ENCODE data around the gene EXOC6B. TPM values are rescaled to one million over a fixed set of nuclear protein-coding genes. Genes with fewer than 3 reads are reported as not detected.

The EXOC6B gene
- total RNA-seq, 4 donors from 2014 or later, result 15.7 to 58.4 (median 37.9) TPM

GRCh38 chr2:72793798-72794440 lies 31.9 kb downstream of the EXOC6B start:
- H3K4me3 ChIP-seq, result no peak overlapping the region
- H3K27me3 ChIP-seq, result no peaks in the 10 kb centered on the region
- H3K27ac ChIP-seq, result no peak overlapping the region
- intact Hi-C loops (cut with DNase I; ENCODE audit: low total_unique reads) (no loop called here), in situ Hi-C loops (cut with MboI; ENCODE audit: low pct_ligation_motif_present in 1 of 4, low pct_unique_long_range_greater_than_20kb in 1 of 4, low sequenced_read_pairs in 3 of 4) (no loop called here)
- H3K9me3 ChIP-seq, result no peaks in the 10 kb centered on the region
- H3K4me1 ChIP-seq, result peaks cover 0 to 19% (median 5%) of the 10 kb centered on the region in 4 donors
- no peak for DNase-seq
- no peak for TF ChIP-seq POLR2A (IDR thresholded peaks at IDR 0.05)
- TF ChIP-seq CTCF (IDR thresholded peaks at IDR 0.05), result no peak
- TF ChIP-seq EP300 (IDR thresholded peaks at IDR 0.05; ENCODE audit: low read depth), result no peak
- no peak for TF ChIP-seq POLR2AphosphoS5 (IDR thresholded peaks at IDR 0.05)
- WGBS, 2 donors (ENCODE audit: low coverage in 1 of 2), result 72 to 89% methylated on average over 3 of the region's 3 CpGs
- no peaks in the 10 kb centered on the region for H3K36me3 ChIP-seq

GRCh38 chr2:72789241-72789640 lies 36.6 kb downstream of the EXOC6B start:
- TF ChIP-seq CTCF (IDR thresholded peaks at IDR 0.05) (no peak), EP300 (IDR thresholded peaks at IDR 0.05; ENCODE audit: low read depth) (no peak), POLR2AphosphoS5 (IDR thresholded peaks at IDR 0.05) (no peak), POLR2A (IDR thresholded peaks at IDR 0.05) (no peak)
- in situ Hi-C loops (cut with MboI; ENCODE audit: low pct_ligation_motif_present in 1 of 4, low pct_unique_long_range_greater_than_20kb in 1 of 4, low sequenced_read_pairs in 3 of 4) (no loop called here), intact Hi-C loops (cut with DNase I; ENCODE audit: low total_unique reads) (no loop called here)
- Histone ChIP-seq H3K9me3 (no peaks in the 10 kb centered on the region), H3K36me3 (peaks cover 0 to under 1% (median 0%) of the 10 kb centered on the region in 4 donors), H3K27ac (no peak overlapping the region), H3K4me1 (peaks cover 0 to 20% (median 3%) of the 10 kb centered on the region in 4 donors), H3K27me3 (no peaks in the 10 kb centered on the region), H3K4me3 (no peak overlapping the region)
- 67 to 86% methylated on average over 1 of the region's 1 CpG for WGBS, 2 donors (ENCODE audit: low coverage in 1 of 2)
- DNase-seq, result no peak

- H3K9me3 ChIP-seq, result no peaks in the 10 kb centered on the region
- DNase-seq, result no peak
- intact Hi-C loops (cut with DNase I; ENCODE audit: low total_unique reads) (no loop called here), in situ Hi-C loops (cut with MboI; ENCODE audit: low pct_ligation_motif_present in 1 of 4, low pct_unique_long_range_greater_than_20kb in 1 of 4, low sequenced_read_pairs in 3 of 4) (no loop called here)
- no peak overlapping the region for H3K4me3 ChIP-seq
- H3K4me1 ChIP-seq, result peaks cover 0 to 17% (median 3%) of the 10 kb centered on the region in 4 donors
- 95 to 100% methylated on average over 1 of the region's 1 CpG for WGBS, 2 donors (ENCODE audit: low coverage in 1 of 2)
- H3K36me3 ChIP-seq, result peaks cover 0 to 5% (median 0%) of the 10 kb centered on the region in 4 donors
- no peak overlapping the region for H3K27ac ChIP-seq
- TF ChIP-seq CTCF (IDR thresholded peaks at IDR 0.05) (no peak), POLR2A (IDR thresholded peaks at IDR 0.05) (no peak), EP300 (IDR thresholded peaks at IDR 0.05; ENCODE audit: low read depth) (no peak), POLR2AphosphoS5 (IDR thresholded peaks at IDR 0.05) (no peak)
- no peaks in the 10 kb centered on the region for H3K27me3 ChIP-seq
Measured at GRCh38 chr2:72788756-72789155, 37.1 kb downstream of the EXOC6B start.

GRCh38 chr2:72785517-72785916 lies 40.3 kb downstream of the EXOC6B start:
- H3K27me3 ChIP-seq, result no peaks in the 10 kb centered on the region
- peaks cover 0 to 7% (median 0%) of the 10 kb centered on the region in 4 donors for H3K36me3 ChIP-seq
- in situ Hi-C loops (cut with MboI; ENCODE audit: low pct_ligation_motif_present in 1 of 4, low pct_unique_long_range_greater_than_20kb in 1 of 4, low sequenced_read_pairs in 3 of 4), result no loop called here
- peaks cover 0 to 27% (median 7%) of the 10 kb centered on the region in 4 donors for H3K4me1 ChIP-seq
- intact Hi-C loops (cut with DNase I; ENCODE audit: low total_unique reads), result no loop called here
- WGBS, 2 donors (ENCODE audit: low coverage in 1 of 2), result 61% methylated on average over 1 of the region's 1 CpG; no CpG with 5 or more reads in 1 of the 2 donors
- DNase-seq, result no peak
- no peak overlapping the region for H3K27ac ChIP-seq
- H3K4me3 ChIP-seq, result no peak overlapping the region
- TF ChIP-seq CTCF (IDR thresholded peaks at IDR 0.05) (no peak), EP300 (IDR thresholded peaks at IDR 0.05; ENCODE audit: low read depth) (no peak), POLR2AphosphoS5 (IDR thresholded peaks at IDR 0.05) (no peak), POLR2A (IDR thresholded peaks at IDR 0.05) (no peak)
- no peaks in the 10 kb centered on the region for H3K9me3 ChIP-seq
